GM23338 (cell line): ENCODE measurements around the gene SORBS2. TPM values are rescaled to one million over a fixed set of nuclear protein-coding genes. Genes with fewer than 3 reads are reported as not detected.

ENCODE experiments used
- ATAC-seq: fragments of 200-7000 bp; cut with Tn5 transposase; 3 replicates; pipeline ENCODE4 v1.9.1; 2020
- DNase-seq: peaks from one replicate; pipeline ENCODE4 v3.0.0-alpha.2; 2015; ENCODE audit warnings: low spot score
- H2AFZ ChIP-seq: fragments of 200-600 bp; sonication (generic); 2 replicates; pipeline ENCODE4 v1.8.0; 2016; ENCODE audit warnings: antibody characterized with exemption, mild to moderate bottlenecking, moderate library complexity
- H3F3A ChIP-seq: fragments of 200-600 bp; sonication (generic); replicated peaks from 2 replicates; pipeline ENCODE4 v1.8.0; 2017; ENCODE audit warnings: antibody characterized with exemption, mixed run types, low read depth
- H3K27ac ChIP-seq: fragments of 200-600 bp; sonication (generic); 2 replicates; pipeline ENCODE4 v1.6.1; 2016; ENCODE audit warnings: low read depth
- H3K27me3 ChIP-seq: fragments of 200-600 bp; sonication (generic); 2 replicates; pipeline ENCODE4 v1.8.0; 2016; ENCODE audit warnings: mild to moderate bottlenecking, mixed run types, moderate library complexity; ENCODE audit not compliant: insufficient read depth
- H3K36me3 ChIP-seq: fragments of 200-600 bp; sonication (generic); 2 replicates; pipeline ENCODE4 v1.8.0; 2016; ENCODE audit warnings: mild to moderate bottlenecking; ENCODE audit not compliant: insufficient read depth
- H3K4me1 ChIP-seq: fragments of 200-600 bp; sonication (generic); 2 replicates; pipeline ENCODE4 v1.8.0; 2016; ENCODE audit warnings: mild to moderate bottlenecking, moderate library complexity; ENCODE audit not compliant: insufficient read depth
- H3K4me2 ChIP-seq: fragments of 200-600 bp; sonication (generic); 2 replicates; pipeline ENCODE4 v1.7.1; 2017; ENCODE audit warnings: mixed run types
- H3K4me3 ChIP-seq: fragments of 200-600 bp; sonication (generic); 2 replicates; pipeline ENCODE4 v1.6.1; 2016; ENCODE audit warnings: mixed run types
- H3K79me2 ChIP-seq: fragments of 200-600 bp; sonication (generic); replicated peaks from 2 replicates; pipeline ENCODE4 v1.8.0; 2017; ENCODE audit warnings: mild to moderate bottlenecking; ENCODE audit not compliant: insufficient read depth
- H3K9me2 ChIP-seq: fragments of 200-600 bp; sonication (generic); 2 replicates; pipeline ENCODE4 v1.8.0; 2017; ENCODE audit not compliant: insufficient read depth
- H4K20me1 ChIP-seq: fragments of 200-600 bp; sonication (generic); replicated peaks from 2 replicates; pipeline ENCODE4 v1.8.0; 2017; ENCODE audit warnings: mild to moderate bottlenecking; ENCODE audit not compliant: insufficient read depth
- H3K27ac Mint-ChIP-seq: 2 replicates; pipeline ENCODE4 v1.8.0; 2020; ENCODE audit warnings: inconsistent platforms, mild to moderate bottlenecking, moderate library complexity, mixed read lengths
- H3K27me3 Mint-ChIP-seq: 3 replicates; pipeline ENCODE4 v1.8.0; 2022; ENCODE audit warnings: low read depth, mild to moderate bottlenecking, moderate library complexity, mixed read lengths, inconsistent platforms; ENCODE audit not compliant: insufficient read depth, poor library complexity
- H3K36me3 Mint-ChIP-seq: 3 replicates; pipeline ENCODE4 v1.8.0; 2021; ENCODE audit warnings: low read depth, mild to moderate bottlenecking, inconsistent platforms, moderate library complexity, mixed read lengths
- H3K4me1 Mint-ChIP-seq: 3 replicates; pipeline ENCODE4 v1.8.0; 2020; ENCODE audit warnings: mild to moderate bottlenecking, inconsistent platforms, mixed read lengths
- H3K4me3 Mint-ChIP-seq: 3 replicates; pipeline ENCODE4 v1.8.0; 2021; ENCODE audit warnings: moderate library complexity, mild to moderate bottlenecking, inconsistent platforms, mixed read lengths
- H3K9me3 Mint-ChIP-seq: 3 replicates; pipeline ENCODE4 v1.8.0; 2020; ENCODE audit warnings: moderate library complexity, mild to moderate bottlenecking, inconsistent platforms, mixed read lengths
- CREB1 ChIP-seq: fragments of 250-450 bp; sonication (Bioruptor Pico); IDR thresholded peaks from 2 replicates; pipeline ENCODE4 v1.5.0; 2020; ENCODE audit warnings: low read depth, mild to moderate bottlenecking, moderate library complexity
- EZH2 ChIP-seq: fragments of 200-600 bp; sonication (generic); IDR thresholded peaks from one replicate; pipeline ENCODE4 v1.8.0; 2017; ENCODE audit warnings: antibody characterized with exemption, mild to moderate bottlenecking, low read depth; ENCODE audit not compliant: unreplicated experiment
- EZH2phosphoT487 ChIP-seq: fragments of 200-600 bp; sonication (generic); IDR thresholded peaks from one replicate; pipeline ENCODE4 v1.8.1; 2018; ENCODE audit warnings: antibody characterized with exemption; ENCODE audit not compliant: unreplicated experiment
- JUNB ChIP-seq: IDR thresholded peaks from one replicate; pipeline ENCODE4 v1.6.1; 2016; ENCODE audit warnings: antibody characterized with exemption; ENCODE audit not compliant: unreplicated experiment
- NANOG ChIP-seq: IDR thresholded peaks from 2 replicates; pipeline ENCODE4 v1.6.1; 2016; ENCODE audit warnings: antibody characterized with exemption, borderline replicate concordance
- POLR2AphosphoS5 ChIP-seq: IDR thresholded peaks from 2 replicates; pipeline ENCODE4 v1.6.1; 2016; ENCODE audit warnings: antibody characterized with exemption, low read depth
- STAT1 ChIP-seq: IDR thresholded peaks from one replicate; pipeline ENCODE4 v1.6.1; 2016; ENCODE audit warnings: antibody characterized with exemption; ENCODE audit not compliant: unreplicated experiment
- ZNF114 ChIP-seq: fragments of 250-450 bp; sonication (Bioruptor Pico); IDR thresholded peaks from 2 replicates; pipeline ENCODE4 v1.5.0; 2020; ENCODE audit warnings: mild to moderate bottlenecking, moderate library complexity
- ZNF331 ChIP-seq: fragments of 250-450 bp; sonication (Bioruptor Pico); IDR thresholded peaks from 2 replicates; pipeline ENCODE4 v1.5.0; 2020; ENCODE audit warnings: low read depth, mild to moderate bottlenecking, moderate library complexity
- polyA plus RNA-seq: library from polyadenylated mRNA; unstranded; fragments of >200 nt; fragmentation: Nextera tagmentation; extraction: Ambion mirVana; gene quantifications from 2 replicates; pipeline ENCODE4 v1.2.1, GENCODE V29; 2016
- total RNA-seq: library from RNA; depleted of rRNA; stranded (reverse); fragments of >200 nt; shearing (Covaris generic); gene quantifications from 2 replicates; pipeline ENCODE4 v1.2.3, GENCODE V29; 2014
- TF ChIP-seq, protein P1 (sequence below): fragments of 250-450 bp; sonication (Bioruptor Pico); IDR thresholded peaks from 2 replicates; pipeline ENCODE4 v1.5.0; 2020; ENCODE audit warnings: mild to moderate bottlenecking, moderate library complexity
- TF ChIP-seq, protein P2 (sequence below), 2 experiments: fragments of 200-600 bp in 1 of 2; sonication (generic) in 1 of 2; conservative IDR thresholded peaks; 2 replicates each; pipeline versions ENCODE4 v1.5.1 to v1.6.1; 2016 to 2017; ENCODE audit warnings: antibody characterized with exemption in 2 of 2, low read depth in 2 of 2, mild to moderate bottlenecking in 2 of 2, moderate library complexity in 1 of 2
- TF ChIP-seq, protein P3 (sequence below): IDR thresholded peaks from 2 replicates; pipeline ENCODE4 v1.6.1; 2016; ENCODE audit warnings: antibody characterized with exemption
- TF ChIP-seq, protein P4 (sequence below): IDR thresholded peaks from one replicate; pipeline ENCODE4 v1.6.1; 2018; ENCODE audit warnings: antibody characterized with exemption; ENCODE audit not compliant: unreplicated experiment

Gene SORBS2
- total and polyA plus RNA-seq, 2 experiments from 2014 or later = 17.8 to 27.6 TPM

DNA sequence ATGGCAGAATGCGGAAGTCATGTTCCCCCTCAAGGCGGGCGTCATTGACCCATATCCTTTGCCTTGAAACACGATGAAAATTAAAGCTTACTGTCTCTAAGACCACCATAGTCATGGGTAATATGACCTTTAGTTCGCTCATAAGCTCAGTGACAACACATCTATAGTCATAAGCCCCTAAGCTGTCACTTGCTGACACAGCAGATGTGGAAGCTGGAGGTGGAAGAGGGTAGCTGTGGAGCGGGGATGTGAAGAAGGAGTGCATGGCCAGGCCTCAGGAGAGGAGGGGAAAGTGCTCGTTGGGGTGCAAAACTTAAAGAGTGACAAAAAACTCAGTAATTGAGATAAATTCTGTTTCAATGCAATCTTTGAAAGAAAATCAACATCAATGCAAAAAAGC lies 142.7 kb downstream of the SORBS2 start:
- no peak for DNase-seq
- Histone ChIP-seq H3K4me1 (no peaks in the 10 kb centered on the region), H3K4me2 (no peak overlapping the region), H3K36me3 (no peaks in the 10 kb centered on the region; the same call in 1 of the 2 replicates), H3K9me2 (0 out of 2 replicates have a peak, but pooled peaks cover 3% of the 10 kb centered on the region), H3K27me3 (no peaks in the 10 kb centered on the region), H3K79me2 (no peaks in the 10 kb centered on the region), H3K4me3 (no peak overlapping the region), H2AFZ (no peak overlapping the region), H3K27ac (no peak overlapping the region), H4K20me1 (no peaks in the 10 kb centered on the region), H3F3A (0 out of 2 replicates have a peak, but pooled peaks cover 2% of the 10 kb centered on the region)
- no peak overlapping the region for H3K4me3 Mint-ChIP-seq
- ATAC-seq = no peak
- TF ChIP-seq NANOG (no peak), EZH2phosphoT487 (no peak), CREB1 (CRISPR knock-in tag) (no peak), STAT1 (no peak), EZH2 (no peak), JUNB (no peak), POLR2AphosphoS5 (no peak), ZNF114 (CRISPR knock-in tag) (no peak), ZNF331 (CRISPR knock-in tag) (no peak)
- TF ChIP-seq, protein P1, sequence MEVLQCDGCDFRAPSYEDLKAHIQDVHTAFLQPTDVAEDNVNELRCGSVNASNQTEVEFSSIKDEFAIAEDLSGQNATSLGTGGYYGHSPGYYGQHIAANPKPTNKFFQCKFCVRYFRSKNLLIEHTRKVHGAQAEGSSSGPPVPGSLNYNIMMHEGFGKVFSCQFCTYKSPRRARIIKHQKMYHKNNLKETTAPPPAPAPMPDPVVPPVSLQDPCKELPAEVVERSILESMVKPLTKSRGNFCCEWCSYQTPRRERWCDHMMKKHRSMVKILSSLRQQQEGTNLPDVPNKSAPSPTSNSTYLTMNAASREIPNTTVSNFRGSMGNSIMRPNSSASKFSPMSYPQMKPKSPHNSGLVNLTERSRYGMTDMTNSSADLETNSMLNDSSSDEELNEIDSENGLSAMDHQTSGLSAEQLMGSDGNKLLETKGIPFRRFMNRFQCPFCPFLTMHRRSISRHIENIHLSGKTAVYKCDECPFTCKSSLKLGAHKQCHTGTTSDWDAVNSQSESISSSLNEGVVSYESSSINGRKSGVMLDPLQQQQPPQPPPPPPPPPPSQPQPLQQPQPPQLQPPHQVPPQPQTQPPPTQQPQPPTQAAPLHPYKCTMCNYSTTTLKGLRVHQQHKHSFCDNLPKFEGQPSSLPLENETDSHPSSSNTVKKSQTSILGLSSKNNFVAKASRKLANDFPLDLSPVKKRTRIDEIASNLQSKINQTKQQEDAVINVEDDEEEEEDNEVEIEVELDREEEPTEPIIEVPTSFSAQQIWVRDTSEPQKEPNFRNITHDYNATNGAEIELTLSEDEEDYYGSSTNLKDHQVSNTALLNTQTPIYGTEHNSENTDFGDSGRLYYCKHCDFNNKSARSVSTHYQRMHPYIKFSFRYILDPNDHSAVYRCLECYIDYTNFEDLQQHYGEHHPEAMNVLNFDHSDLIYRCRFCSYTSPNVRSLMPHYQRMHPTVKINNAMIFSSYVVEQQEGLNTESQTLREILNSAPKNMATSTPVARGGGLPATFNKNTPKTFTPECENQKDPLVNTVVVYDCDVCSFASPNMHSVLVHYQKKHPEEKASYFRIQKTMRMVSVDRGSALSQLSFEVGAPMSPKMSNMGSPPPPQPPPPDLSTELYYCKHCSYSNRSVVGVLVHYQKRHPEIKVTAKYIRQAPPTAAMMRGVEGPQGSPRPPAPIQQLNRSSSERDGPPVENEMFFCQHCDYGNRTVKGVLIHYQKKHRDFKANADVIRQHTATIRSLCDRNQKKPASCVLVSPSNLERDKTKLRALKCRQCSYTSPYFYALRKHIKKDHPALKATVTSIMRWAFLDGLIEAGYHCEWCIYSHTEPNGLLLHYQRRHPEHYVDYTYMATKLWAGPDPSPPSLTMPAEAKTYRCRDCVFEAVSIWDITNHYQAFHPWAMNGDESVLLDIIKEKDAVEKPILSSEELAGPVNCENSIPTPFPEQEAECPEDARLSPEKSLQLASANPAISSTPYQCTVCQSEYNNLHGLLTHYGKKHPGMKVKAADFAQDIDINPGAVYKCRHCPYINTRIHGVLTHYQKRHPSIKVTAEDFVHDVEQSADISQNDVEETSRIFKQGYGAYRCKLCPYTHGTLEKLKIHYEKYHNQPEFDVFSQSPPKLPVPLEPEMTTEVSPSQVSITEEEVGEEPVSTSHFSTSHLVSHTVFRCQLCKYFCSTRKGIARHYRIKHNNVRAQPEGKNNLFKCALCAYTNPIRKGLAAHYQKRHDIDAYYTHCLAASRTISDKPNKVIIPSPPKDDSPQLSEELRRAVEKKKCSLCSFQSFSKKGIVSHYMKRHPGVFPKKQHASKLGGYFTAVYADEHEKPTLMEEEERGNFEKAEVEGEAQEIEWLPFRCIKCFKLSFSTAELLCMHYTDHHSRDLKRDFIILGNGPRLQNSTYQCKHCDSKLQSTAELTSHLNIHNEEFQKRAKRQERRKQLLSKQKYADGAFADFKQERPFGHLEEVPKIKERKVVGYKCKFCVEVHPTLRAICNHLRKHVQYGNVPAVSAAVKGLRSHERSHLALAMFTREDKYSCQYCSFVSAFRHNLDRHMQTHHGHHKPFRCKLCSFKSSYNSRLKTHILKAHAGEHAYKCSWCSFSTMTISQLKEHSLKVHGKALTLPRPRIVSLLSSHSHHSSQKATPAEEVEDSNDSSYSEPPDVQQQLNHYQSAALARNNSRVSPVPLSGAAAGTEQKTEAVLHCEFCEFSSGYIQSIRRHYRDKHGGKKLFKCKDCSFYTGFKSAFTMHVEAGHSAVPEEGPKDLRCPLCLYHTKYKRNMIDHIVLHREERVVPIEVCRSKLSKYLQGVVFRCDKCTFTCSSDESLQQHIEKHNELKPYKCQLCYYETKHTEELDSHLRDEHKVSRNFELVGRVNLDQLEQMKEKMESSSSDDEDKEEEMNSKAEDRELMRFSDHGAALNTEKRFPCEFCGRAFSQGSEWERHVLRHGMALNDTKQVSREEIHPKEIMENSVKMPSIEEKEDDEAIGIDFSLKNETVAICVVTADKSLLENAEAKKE (CRISPR knock-in tag) = no peak
- TF ChIP-seq, protein P2, sequence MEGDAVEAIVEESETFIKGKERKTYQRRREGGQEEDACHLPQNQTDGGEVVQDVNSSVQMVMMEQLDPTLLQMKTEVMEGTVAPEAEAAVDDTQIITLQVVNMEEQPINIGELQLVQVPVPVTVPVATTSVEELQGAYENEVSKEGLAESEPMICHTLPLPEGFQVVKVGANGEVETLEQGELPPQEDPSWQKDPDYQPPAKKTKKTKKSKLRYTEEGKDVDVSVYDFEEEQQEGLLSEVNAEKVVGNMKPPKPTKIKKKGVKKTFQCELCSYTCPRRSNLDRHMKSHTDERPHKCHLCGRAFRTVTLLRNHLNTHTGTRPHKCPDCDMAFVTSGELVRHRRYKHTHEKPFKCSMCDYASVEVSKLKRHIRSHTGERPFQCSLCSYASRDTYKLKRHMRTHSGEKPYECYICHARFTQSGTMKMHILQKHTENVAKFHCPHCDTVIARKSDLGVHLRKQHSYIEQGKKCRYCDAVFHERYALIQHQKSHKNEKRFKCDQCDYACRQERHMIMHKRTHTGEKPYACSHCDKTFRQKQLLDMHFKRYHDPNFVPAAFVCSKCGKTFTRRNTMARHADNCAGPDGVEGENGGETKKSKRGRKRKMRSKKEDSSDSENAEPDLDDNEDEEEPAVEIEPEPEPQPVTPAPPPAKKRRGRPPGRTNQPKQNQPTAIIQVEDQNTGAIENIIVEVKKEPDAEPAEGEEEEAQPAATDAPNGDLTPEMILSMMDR (conservative IDR thresholded peaks at IDR 0.05; ENCODE audit: low read depth in 2 of 2) = no peak
- TF ChIP-seq, protein P3, sequence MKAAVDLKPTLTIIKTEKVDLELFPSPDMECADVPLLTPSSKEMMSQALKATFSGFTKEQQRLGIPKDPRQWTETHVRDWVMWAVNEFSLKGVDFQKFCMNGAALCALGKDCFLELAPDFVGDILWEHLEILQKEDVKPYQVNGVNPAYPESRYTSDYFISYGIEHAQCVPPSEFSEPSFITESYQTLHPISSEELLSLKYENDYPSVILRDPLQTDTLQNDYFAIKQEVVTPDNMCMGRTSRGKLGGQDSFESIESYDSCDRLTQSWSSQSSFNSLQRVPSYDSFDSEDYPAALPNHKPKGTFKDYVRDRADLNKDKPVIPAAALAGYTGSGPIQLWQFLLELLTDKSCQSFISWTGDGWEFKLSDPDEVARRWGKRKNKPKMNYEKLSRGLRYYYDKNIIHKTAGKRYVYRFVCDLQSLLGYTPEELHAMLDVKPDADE = no peak
- TF ChIP-seq, protein P4, sequence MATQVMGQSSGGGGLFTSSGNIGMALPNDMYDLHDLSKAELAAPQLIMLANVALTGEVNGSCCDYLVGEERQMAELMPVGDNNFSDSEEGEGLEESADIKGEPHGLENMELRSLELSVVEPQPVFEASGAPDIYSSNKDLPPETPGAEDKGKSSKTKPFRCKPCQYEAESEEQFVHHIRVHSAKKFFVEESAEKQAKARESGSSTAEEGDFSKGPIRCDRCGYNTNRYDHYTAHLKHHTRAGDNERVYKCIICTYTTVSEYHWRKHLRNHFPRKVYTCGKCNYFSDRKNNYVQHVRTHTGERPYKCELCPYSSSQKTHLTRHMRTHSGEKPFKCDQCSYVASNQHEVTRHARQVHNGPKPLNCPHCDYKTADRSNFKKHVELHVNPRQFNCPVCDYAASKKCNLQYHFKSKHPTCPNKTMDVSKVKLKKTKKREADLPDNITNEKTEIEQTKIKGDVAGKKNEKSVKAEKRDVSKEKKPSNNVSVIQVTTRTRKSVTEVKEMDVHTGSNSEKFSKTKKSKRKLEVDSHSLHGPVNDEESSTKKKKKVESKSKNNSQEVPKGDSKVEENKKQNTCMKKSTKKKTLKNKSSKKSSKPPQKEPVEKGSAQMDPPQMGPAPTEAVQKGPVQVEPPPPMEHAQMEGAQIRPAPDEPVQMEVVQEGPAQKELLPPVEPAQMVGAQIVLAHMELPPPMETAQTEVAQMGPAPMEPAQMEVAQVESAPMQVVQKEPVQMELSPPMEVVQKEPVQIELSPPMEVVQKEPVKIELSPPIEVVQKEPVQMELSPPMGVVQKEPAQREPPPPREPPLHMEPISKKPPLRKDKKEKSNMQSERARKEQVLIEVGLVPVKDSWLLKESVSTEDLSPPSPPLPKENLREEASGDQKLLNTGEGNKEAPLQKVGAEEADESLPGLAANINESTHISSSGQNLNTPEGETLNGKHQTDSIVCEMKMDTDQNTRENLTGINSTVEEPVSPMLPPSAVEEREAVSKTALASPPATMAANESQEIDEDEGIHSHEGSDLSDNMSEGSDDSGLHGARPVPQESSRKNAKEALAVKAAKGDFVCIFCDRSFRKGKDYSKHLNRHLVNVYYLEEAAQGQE = no peak
- peaks cover 7% of the 10 kb centered on the region; the same call in 2 of the 3 replicates for H3K36me3 Mint-ChIP-seq
- peaks cover 6% of the 10 kb centered on the region; the same call in 2 of the 3 replicates for H3K4me1 Mint-ChIP-seq
- no peaks in the 10 kb centered on the region for H3K9me3 Mint-ChIP-seq
- H3K27me3 Mint-ChIP-seq = no peaks in the 10 kb centered on the region
- H3K27ac Mint-ChIP-seq = no peak overlapping the region
